Parathyroid adenoma (tissue), 2 donors: ENCODE data around the gene ZRANB3.
"Not testable (repeated sequence)": the region's sequence is repeated elsewhere in the genome, so short reads cannot be mapped to it uniquely, and the experiment has no call there.

Experiments
- H2AFZ ChIP-seq: fragments of 300-600 bp; sonication (generic); one replicate; pipeline ENCODE4 v1.7.0; 2017; ENCODE audit warnings: antibody characterized with exemption, mild to moderate bottlenecking
- H3K27ac ChIP-seq: fragments of 300-600 bp; sonication (generic); one replicate; pipeline ENCODE4 v1.7.0; 2017
- H3K27me3 ChIP-seq: fragments of 300-600 bp; sonication (generic); one replicate; pipeline ENCODE4 v1.7.0; 2017; ENCODE audit warnings: low read length; ENCODE audit not compliant: control insufficient read depth, insufficient read depth
- H3K36me3 ChIP-seq: fragments of 300-600 bp; sonication (generic); one replicate; pipeline ENCODE4 v1.7.0; 2017; ENCODE audit warnings: low read length; ENCODE audit not compliant: control insufficient read depth, insufficient read depth
- H3K4me1 ChIP-seq: fragments of 300-600 bp; sonication (generic); one replicate; pipeline ENCODE4 v1.7.0; 2017; ENCODE audit warnings: control low read depth
- H3K4me2 ChIP-seq: fragments of 300-600 bp; sonication (generic); one replicate; pipeline ENCODE4 v1.7.0; 2017; ENCODE audit warnings: low read length
- H3K4me3 ChIP-seq: fragments of 300-600 bp; sonication (generic); one replicate; pipeline ENCODE4 v1.7.0; 2017; ENCODE audit warnings: low read depth, low read length
- H3K79me2 ChIP-seq: fragments of 300-600 bp; sonication (generic); one replicate; pipeline ENCODE4 v1.7.0; 2017; ENCODE audit warnings: control low read depth
- H3K9ac ChIP-seq: fragments of 300-600 bp; sonication (generic); one replicate; pipeline ENCODE4 v1.7.0; 2017; ENCODE audit warnings: mild to moderate bottlenecking
- H3K9me3 ChIP-seq: fragments of 300-600 bp; sonication (generic); one replicate; pipeline ENCODE4 v1.7.0; 2017; ENCODE audit warnings: low read length; ENCODE audit not compliant: control insufficient read depth
- CTCF ChIP-seq: fragments of 300-600 bp; sonication (generic); IDR thresholded peaks from one replicate; pipeline ENCODE4 v1.7.0; 2017; ENCODE audit warnings: antibody characterized with exemption, mild to moderate bottlenecking
- donor health status: primary hyperparathyroidism.

Gene ZRANB3

DNA sequence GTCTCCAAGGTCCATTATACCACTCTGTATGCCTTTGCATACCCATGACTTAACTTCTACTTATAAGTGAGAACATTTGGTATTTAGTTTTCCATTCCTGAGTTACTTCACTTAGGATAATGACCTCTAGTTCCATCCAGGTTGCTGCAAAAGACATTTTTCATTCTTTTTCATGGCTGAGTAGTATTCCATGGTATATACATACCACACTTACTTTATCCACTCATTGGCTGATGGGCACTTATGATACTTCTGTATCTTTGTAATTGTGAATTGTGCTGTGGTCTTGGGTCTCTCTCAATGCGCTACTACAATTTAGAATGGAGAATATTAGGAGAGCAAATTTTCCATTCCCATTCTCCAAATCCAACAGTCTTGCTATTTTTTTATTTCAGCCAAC lies 76.4 kb downstream of the ZRANB3 start:
- no peaks in the 10 kb centered on the region for H3K27me3 ChIP-seq
- no peak overlapping the region for H3K4me2 ChIP-seq
- H3K27ac ChIP-seq, result no peak overlapping the region
- no peak overlapping the region for H3K9ac ChIP-seq
- no peak overlapping the region for H3K4me3 ChIP-seq
- no peaks in the 10 kb centered on the region for H3K4me1 ChIP-seq
- TF ChIP-seq CTCF, result no peak
- no peak overlapping the region for H2AFZ ChIP-seq
- no peaks in the 10 kb centered on the region for H3K79me2 ChIP-seq
- no peaks in the 10 kb centered on the region for H3K9me3 ChIP-seq
- H3K36me3 ChIP-seq, result no peaks in the 10 kb centered on the region

DNA sequence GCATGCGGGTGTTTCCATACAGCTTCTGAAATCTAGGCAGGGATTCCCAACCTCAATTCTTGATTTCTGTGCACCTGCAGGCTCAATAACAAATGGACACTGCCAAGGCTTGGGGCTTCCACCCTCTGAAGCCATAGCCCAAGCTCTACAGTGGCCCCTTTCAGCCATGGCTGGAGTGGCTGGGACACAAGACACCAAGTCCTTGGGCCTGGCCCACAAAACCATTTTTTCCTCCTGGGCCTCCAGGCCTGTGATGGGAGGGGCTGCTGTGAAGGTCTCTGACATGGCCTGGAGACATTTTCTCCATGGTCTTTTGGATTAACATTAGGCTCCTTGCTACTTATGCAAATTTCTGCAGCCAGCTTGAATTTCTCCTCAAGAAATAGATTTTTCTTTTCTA lies 78.0 kb downstream of the ZRANB3 start:
- H3K9me3 ChIP-seq, H3K27me3 ChIP-seq, H3K4me3 ChIP-seq, H3K4me2 ChIP-seq, H3K9ac ChIP-seq, H3K4me1 ChIP-seq, H3K27ac ChIP-seq, H2AFZ ChIP-seq, H3K36me3 ChIP-seq, H3K79me2 ChIP-seq: not testable (repeated sequence)

DNA sequence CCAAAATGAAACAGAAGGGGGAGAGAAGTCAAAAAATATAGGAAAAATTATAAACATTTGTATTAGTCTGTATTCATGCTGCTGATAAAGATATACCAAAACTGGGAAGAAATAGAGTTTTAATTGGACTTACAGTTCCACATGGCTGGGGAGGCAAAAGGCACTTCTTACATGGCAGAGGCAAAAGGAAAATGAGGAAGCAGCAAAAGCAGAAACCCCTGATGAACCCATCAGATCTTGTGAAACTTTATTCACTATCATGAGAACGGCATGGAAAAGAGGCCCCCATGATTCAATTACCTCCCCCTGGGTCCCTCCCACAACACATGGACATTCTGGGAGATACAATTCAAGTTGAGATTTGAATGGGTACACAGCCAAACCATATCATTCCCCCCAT lies 79.1 kb downstream of the ZRANB3 start:
- Histone ChIP-seq H3K4me3 (no peak overlapping the region), H3K4me1 (no peaks in the 10 kb centered on the region), H2AFZ (no peak overlapping the region), H3K79me2 (no peaks in the 10 kb centered on the region), H3K9me3 (no peaks in the 10 kb centered on the region), H3K27ac (no peak overlapping the region), H3K4me2 (no peak overlapping the region), H3K36me3 (no peaks in the 10 kb centered on the region), H3K9ac (no peak overlapping the region), H3K27me3 (no peaks in the 10 kb centered on the region)
- TF ChIP-seq CTCF, result no peak

- not testable (repeated sequence) for H3K36me3 ChIP-seq, H3K4me1 ChIP-seq, H3K4me3 ChIP-seq, H3K79me2 ChIP-seq, H3K27me3 ChIP-seq, H3K9ac ChIP-seq, H3K4me2 ChIP-seq, H3K27ac ChIP-seq, H3K9me3 ChIP-seq, H2AFZ ChIP-seq
These were observed 88.0 kb downstream of the ZRANB3 start for GRCh38 chr2:135443013-135443412.

DNA sequence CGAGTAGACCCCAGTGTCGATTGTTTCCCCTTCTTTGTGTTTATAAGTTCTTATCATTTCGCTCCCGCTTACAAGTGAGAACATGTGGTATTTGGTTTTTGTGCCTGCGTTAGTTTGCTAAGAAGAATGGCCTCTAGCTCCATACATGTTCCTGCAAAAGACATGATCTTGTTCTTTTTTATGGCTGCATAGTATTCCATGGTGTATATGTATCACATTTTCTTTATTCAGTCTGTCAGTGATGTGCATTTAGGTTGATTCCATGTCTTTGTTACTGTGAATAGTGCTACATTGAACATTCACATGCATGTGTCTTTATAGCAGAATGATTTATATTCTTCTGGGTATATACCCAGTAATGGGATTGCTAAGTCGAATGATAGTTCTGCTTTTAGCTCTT lies 95.9 kb downstream of the ZRANB3 start:
- H3K79me2 ChIP-seq, H3K9ac ChIP-seq, H3K4me1 ChIP-seq, H2AFZ ChIP-seq, H3K27me3 ChIP-seq, H3K27ac ChIP-seq, H3K4me3 ChIP-seq, H3K4me2 ChIP-seq, H3K36me3 ChIP-seq, H3K9me3 ChIP-seq: not testable (repeated sequence)

- Histone ChIP-seq H3K9ac (no peak overlapping the region), H3K4me1 (no peaks in the 10 kb centered on the region), H2AFZ (no peak overlapping the region), H3K27me3 (no peaks in the 10 kb centered on the region), H3K4me3 (no peak overlapping the region), H3K36me3 (no peaks in the 10 kb centered on the region), H3K27ac (no peak overlapping the region), H3K4me2 (no peak overlapping the region), H3K79me2 (peaks cover 7% of the 10 kb centered on the region), H3K9me3 (no peaks in the 10 kb centered on the region)
- no peak for TF ChIP-seq CTCF
These were observed 106.2 kb downstream of the ZRANB3 start for GRCh38 chr2:135424849-135425248.
